ENCODE results near the gene PARD3B. TPM values are rescaled to one million over a fixed set of nuclear protein-coding genes. Genes with fewer than 3 reads are reported as not detected.

The PARD3B gene
- total and polyA plus RNA-seq, 2 experiments from 2014 or later, result 3.5 to 4.4 TPM

- TF ChIP-seq NANOG (IDR thresholded peaks at IDR 0.05; ENCODE audit: borderline replicate concordance) (no peak), ZNF114 (CRISPR knock-in tag; IDR thresholded peaks at IDR 0.05) (no peak), JUNB (IDR thresholded peaks at IDR 0.05; ENCODE audit: unreplicated experiment) (no peak), CTCF (conservative IDR thresholded peaks at IDR 0.05; ENCODE audit: low read depth in 2 of 2) (no peak), EZH2phosphoT487 (IDR thresholded peaks at IDR 0.05; ENCODE audit: unreplicated experiment) (no peak), STAT1 (IDR thresholded peaks at IDR 0.05; ENCODE audit: unreplicated experiment) (no peak)
Measured at GRCh38 chr2:205324355-205324754, 779.1 kb downstream of the PARD3B start (continued).

GRCh38 chr2:205333351-205333750 lies 788.1 kb downstream of the PARD3B start:
- Histone ChIP-seq H3K27me3 (ENCODE audit: insufficient read depth) (no peaks in the 10 kb centered on the region), H3F3A (replicated peaks; ENCODE audit: low read depth) (no peaks in the 10 kb centered on the region), H3K4me1 (ENCODE audit: insufficient read depth) (no peaks in the 10 kb centered on the region), H3K79me2 (replicated peaks; ENCODE audit: insufficient read depth) (no peaks in the 10 kb centered on the region), H3K4me2 (no peak overlapping the region), H3K4me3 (no peak overlapping the region), H2AFZ (no peak overlapping the region), H3K9me2 (ENCODE audit: insufficient read depth) (no peaks in the 10 kb centered on the region; the same call in 1 of the 2 replicates), H3K27ac (ENCODE audit: low read depth) (no peak overlapping the region), H4K20me1 (replicated peaks; ENCODE audit: insufficient read depth) (no peaks in the 10 kb centered on the region), H3K36me3 (ENCODE audit: insufficient read depth) (no peaks in the 10 kb centered on the region; the same call in 1 of the 2 replicates)
- DNase-seq (ENCODE audit: low spot score) (no peak), ATAC-seq (no peak)
- no peak overlapping the region for H3K27ac Mint-ChIP-seq
- H3K36me3 Mint-ChIP-seq (ENCODE audit: low read depth), result peaks cover 18% of the 10 kb centered on the region
- H3K4me3 Mint-ChIP-seq, result no peak overlapping the region
- H3K27me3 Mint-ChIP-seq (ENCODE audit: insufficient read depth, low read depth, poor library complexity), result no peaks in the 10 kb centered on the region
- no peaks in the 10 kb centered on the region for H3K4me1 Mint-ChIP-seq
- TF ChIP-seq, protein P1, sequence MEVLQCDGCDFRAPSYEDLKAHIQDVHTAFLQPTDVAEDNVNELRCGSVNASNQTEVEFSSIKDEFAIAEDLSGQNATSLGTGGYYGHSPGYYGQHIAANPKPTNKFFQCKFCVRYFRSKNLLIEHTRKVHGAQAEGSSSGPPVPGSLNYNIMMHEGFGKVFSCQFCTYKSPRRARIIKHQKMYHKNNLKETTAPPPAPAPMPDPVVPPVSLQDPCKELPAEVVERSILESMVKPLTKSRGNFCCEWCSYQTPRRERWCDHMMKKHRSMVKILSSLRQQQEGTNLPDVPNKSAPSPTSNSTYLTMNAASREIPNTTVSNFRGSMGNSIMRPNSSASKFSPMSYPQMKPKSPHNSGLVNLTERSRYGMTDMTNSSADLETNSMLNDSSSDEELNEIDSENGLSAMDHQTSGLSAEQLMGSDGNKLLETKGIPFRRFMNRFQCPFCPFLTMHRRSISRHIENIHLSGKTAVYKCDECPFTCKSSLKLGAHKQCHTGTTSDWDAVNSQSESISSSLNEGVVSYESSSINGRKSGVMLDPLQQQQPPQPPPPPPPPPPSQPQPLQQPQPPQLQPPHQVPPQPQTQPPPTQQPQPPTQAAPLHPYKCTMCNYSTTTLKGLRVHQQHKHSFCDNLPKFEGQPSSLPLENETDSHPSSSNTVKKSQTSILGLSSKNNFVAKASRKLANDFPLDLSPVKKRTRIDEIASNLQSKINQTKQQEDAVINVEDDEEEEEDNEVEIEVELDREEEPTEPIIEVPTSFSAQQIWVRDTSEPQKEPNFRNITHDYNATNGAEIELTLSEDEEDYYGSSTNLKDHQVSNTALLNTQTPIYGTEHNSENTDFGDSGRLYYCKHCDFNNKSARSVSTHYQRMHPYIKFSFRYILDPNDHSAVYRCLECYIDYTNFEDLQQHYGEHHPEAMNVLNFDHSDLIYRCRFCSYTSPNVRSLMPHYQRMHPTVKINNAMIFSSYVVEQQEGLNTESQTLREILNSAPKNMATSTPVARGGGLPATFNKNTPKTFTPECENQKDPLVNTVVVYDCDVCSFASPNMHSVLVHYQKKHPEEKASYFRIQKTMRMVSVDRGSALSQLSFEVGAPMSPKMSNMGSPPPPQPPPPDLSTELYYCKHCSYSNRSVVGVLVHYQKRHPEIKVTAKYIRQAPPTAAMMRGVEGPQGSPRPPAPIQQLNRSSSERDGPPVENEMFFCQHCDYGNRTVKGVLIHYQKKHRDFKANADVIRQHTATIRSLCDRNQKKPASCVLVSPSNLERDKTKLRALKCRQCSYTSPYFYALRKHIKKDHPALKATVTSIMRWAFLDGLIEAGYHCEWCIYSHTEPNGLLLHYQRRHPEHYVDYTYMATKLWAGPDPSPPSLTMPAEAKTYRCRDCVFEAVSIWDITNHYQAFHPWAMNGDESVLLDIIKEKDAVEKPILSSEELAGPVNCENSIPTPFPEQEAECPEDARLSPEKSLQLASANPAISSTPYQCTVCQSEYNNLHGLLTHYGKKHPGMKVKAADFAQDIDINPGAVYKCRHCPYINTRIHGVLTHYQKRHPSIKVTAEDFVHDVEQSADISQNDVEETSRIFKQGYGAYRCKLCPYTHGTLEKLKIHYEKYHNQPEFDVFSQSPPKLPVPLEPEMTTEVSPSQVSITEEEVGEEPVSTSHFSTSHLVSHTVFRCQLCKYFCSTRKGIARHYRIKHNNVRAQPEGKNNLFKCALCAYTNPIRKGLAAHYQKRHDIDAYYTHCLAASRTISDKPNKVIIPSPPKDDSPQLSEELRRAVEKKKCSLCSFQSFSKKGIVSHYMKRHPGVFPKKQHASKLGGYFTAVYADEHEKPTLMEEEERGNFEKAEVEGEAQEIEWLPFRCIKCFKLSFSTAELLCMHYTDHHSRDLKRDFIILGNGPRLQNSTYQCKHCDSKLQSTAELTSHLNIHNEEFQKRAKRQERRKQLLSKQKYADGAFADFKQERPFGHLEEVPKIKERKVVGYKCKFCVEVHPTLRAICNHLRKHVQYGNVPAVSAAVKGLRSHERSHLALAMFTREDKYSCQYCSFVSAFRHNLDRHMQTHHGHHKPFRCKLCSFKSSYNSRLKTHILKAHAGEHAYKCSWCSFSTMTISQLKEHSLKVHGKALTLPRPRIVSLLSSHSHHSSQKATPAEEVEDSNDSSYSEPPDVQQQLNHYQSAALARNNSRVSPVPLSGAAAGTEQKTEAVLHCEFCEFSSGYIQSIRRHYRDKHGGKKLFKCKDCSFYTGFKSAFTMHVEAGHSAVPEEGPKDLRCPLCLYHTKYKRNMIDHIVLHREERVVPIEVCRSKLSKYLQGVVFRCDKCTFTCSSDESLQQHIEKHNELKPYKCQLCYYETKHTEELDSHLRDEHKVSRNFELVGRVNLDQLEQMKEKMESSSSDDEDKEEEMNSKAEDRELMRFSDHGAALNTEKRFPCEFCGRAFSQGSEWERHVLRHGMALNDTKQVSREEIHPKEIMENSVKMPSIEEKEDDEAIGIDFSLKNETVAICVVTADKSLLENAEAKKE (CRISPR knock-in tag; IDR thresholded peaks at IDR 0.05), result no peak
- peaks cover 14% of the 10 kb centered on the region for H3K9me3 Mint-ChIP-seq
